Urothelium cell line (cell line): ENCODE results near the gene ACTN2.

Experiments
- DNase-seq: peaks from one replicate; pipeline ENCODE4 v3.0.0; 2011; ENCODE audit warnings: low spot score, mixed read lengths
- FAIRE-seq: peaks from 2 replicates; lab custom pipeline; 2011; peaks lifted over from hg19 to GRCh38; lab: Jason Lieb, UNC

Gene ACTN2

DNA sequence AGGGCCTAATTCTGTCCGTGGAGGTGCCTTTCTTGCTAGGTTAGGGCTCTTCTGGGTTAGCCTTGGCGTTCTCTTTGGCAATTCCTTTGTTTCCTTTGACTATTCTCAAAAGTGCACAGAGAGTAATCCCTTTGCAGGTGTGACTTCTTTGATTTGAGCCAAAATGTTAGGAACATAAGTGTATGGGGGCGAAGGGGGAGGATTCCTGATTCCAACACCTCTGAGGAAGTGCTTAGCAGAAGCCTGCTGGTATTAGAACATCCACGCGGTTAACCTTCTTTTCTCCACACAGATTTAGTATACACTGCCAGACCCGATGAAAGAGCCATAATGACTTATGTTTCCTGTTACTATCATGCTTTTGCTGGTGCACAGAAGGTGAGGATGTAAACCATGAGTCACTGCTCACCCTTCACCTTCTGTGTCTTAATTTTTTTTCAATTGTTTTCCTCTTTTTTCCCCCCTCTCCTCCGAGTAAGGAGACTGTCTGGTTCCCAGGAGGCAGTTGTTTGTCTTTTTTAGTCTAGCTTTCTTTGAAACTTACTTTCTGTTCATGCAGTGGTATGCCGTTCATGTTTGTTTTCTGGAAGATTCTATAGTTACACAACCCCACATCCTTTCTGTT, 48.0 kb downstream of the ACTN2 start:
- FAIRE-seq (no peak), DNase-seq (peak; percentile 9)

DNA sequence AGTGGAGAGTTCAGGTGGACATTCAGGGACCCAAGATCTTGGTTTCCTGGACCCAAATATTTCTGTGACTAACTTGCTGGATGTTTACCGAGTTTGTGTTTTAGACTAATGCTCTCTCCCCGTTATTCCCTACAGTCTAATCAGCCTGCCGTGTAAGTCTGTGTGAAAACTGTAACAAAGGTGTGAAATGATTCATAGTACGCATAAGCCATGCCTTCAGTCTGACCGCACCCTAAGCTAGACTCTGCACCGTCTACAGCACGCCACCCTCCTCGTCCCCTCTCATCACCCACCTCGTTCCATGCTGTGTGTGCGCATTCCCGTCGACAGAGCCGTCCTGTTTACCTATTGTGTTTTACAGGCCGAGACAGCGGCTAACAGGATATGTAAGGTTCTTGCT, 50.5 kb downstream of the ACTN2 start:
- FAIRE-seq (no peak), DNase-seq (no peak)

DNA sequence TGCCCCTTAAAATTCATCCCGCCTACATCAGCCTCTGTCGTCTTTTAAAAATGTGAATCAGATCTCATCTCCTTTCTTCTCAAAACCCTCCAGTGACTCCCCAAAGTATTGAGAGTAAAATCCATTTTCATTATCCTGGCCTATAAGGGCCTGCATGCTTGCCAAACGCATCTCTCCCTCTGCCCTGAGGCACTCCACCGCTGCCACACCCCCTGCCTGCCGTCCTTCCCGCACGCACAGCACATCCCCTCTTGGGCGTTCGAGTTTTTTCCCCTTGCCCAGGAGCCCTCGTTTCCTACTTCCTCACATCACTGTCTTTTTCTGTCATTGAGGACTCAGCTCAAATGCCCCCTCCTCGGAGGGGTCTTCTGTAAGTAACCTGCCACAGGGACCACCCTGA, 55.5 kb downstream of the ACTN2 start:
- DNase-seq (no peak), FAIRE-seq (no peak)

DNA sequence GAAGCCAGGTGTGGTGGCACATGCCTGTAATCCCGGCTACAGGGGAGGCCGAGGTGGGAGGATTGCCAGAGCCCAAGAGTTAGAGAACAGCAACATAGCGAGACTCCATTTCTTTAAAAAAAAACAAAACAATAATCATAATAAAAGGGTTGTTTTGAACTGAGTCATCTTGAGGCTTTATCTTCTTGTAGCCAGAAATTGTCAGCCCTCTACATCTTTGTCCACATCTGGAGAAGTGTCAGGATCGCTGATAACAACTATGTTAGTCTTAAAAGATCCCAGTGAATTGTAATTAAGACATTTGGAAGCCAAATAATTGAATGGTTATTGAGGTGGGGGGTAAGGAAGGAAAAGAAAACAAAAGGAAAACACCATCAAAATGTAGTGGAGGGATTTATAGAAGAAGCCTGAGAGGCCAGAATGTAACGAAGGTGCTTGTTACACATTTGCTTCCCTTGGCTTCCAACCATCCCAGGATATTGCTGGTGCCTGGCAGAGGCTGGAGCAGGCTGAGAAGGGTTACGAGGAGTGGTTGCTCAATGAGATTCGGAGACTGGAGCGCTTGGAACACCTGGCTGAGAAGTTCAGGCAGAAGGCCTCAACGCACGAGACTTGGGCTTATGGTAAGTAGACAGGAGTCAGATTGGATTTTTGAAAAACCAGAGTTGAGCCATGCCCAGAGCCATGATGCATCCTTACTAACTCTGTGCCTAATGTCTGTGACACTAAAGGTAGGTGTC, 56.3 kb downstream of the ACTN2 start:
- no peak for FAIRE-seq

DNA sequence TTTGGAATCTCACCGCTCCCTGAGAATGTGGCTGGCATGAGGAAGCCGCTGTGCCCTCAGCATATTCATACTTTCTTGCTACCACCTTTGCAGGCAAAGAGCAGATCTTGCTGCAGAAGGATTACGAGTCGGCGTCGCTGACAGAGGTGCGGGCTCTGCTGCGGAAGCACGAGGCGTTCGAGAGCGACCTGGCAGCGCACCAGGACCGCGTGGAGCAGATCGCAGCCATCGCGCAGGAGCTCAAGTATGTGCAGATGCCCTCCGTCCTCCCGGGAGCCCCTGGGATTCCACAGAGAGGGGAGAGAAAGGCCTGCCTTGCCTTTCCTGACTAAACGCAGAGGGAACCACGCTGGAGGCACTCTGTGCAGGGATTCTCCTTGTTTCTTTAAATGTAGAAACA, 58.2 kb downstream of the ACTN2 start:
- no peak for DNase-seq
- FAIRE-seq: no peak

More for the DNA sequence above, 56.3 kb downstream of the ACTN2 start:
- DNase-seq: no peak

DNA sequence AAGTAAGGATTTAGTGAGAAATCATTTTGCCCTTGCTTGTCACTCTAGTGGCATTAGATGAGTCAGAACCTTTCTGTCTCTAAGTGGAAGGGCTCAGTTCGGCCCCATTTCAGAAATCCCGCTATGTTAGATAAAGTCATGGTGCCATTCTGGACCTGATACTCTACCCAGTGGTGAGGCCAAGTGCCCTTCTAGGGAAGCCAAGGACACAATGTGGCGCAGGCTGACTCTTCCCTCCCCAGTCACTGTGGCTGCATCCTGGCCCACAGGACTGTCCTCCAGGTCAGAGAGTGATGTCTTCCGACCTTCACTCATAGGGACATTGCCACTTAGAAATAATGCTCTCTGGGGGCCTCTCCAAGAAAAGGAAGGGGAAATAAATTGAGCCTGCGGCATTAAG, 60.5 kb downstream of the ACTN2 start:
- FAIRE-seq: no peak
- DNase-seq: no peak

DNA sequence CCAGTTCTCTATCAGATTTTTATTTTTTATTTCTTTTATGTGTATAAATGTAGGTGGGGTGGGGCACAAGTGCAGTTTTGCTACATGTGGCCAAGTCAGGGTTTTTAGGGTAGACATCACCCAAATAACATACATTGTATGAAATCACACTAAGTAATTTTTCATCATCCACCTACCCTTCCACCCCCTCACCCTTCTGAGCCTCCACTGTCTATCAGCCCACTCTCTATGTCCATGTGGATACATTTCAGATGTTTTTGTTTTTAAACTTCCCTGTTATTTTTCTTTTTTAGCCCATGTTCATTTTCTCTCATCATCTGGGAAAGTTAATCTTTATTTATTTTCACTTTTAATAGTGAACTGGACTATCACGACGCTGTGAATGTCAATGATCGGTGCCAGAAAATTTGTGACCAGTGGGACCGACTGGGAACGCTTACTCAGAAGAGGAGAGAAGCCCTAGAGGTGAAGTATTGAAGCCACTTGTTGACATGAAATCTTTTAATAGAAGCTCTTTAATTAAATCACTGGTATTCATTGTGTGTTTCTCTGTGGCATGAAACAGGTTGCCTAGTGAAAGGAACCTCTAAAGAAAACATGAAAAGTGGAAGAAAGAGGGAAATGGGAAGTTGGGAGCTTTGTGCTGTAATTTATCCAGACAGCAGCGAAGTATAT, 61.1 kb downstream of the ACTN2 start:
- FAIRE-seq: no peak
- DNase-seq: no peak

DNA sequence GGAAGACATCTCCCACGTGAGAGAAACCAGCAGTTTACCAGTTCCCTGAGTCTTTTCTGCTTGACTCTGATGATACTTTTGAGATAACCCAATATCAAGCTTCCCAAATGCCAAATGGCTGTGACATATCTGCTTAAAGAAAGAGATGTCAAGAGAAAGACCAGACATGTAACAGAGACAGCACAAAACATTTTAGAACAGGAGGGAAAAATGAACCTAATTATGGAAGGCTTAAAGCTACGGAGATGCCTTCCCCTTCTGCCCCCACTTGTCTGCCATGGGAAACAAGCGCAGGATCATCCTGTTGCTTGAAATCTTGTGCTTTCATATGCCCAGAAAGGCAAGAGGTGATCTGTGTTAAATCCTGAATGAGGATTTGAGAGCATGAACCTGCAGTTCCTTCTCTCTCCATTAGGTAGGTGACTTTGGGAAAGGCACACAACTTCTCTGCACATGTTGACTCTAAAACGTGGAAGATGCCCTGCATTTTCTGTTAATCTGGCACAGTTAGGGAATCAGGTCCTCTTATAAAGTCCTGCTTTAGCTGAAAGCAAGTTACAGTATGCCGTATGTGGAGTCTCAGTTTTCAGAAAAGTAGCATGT, 62.1 kb downstream of the ACTN2 start:
- DNase-seq (no peak), FAIRE-seq (no peak)

DNA sequence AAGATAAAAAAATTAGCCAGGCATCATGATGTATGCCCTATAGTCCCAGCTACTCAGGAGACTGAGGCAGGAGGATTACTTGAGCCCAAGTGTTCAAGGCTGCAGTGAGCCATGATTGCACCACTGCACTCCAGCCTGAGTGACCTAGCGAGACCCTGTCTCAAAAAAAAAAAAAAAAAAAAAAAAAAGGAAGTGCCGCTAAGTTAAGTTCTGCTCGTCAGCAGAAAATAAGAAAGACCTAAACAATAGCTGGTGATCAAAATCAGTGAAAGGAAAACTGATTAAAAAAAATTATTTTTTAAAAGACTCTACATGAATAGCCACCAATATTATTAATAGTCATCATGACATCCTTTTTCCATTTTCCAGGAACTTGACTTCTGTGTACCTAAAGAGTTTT, 64.6 kb downstream of the ACTN2 start:
- no peak for DNase-seq
- no peak for FAIRE-seq

DNA sequence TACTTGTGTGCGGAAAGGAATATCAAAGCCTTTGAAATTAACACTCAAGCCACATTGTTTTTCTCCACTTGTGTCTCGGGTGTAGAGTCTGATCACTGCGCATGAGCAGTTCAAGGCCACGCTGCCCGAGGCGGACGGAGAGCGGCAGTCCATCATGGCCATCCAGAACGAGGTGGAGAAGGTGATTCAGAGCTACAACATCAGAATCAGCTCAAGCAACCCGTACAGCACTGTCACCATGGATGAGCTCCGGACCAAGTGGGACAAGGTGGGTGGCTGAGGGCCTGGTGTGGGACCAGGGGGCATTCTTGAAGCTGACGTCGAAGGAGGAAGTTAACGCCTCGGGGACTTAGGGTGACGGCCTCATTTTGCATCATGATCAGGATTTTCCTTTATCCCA, 65.1 kb downstream of the ACTN2 start:
- DNase-seq (no peak), FAIRE-seq (no peak)

DNA sequence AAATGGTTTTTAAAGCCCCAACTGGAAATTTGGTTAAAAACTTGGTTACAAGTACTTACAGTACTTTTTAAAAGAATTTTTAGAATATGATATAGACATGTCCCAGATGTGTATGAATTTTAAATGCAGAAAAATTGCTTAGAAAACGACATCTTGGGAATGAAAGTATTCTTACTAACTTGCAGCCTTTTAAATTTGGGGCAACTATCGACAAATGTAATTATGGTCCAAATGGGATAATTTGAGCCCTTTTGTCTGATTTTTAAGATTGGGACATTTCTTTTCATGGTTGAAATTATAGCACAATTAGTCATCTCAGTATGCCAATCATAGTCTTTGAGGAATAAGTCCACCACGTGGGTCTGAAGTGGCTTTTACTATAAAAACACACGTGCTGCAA, 65.6 kb downstream of the ACTN2 start:
- FAIRE-seq: no peak

DNA sequence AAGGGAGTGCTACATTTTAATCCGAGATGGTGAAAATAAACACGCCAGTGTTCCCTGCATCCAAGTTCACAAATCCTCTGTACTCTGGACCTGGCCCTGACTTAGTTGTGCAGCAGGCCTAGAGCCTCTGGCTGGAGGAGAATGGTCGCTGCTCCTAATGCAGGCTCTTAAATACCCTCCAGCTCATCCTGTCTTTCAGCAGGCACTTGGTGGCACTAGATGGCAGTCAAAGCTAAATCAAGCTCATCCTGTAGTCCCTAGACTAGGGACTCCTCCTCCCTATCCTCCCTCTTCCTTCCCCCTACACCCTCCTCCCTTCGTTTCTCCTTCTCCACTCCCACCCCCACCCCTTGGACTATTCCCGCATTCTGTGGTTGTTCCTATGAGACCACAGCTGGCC, 67.2 kb downstream of the ACTN2 start:
- peak; percentile 35 for DNase-seq
- FAIRE-seq: no peak

More for the DNA sequence above, 65.6 kb downstream of the ACTN2 start:
- no peak for DNase-seq

DNA sequence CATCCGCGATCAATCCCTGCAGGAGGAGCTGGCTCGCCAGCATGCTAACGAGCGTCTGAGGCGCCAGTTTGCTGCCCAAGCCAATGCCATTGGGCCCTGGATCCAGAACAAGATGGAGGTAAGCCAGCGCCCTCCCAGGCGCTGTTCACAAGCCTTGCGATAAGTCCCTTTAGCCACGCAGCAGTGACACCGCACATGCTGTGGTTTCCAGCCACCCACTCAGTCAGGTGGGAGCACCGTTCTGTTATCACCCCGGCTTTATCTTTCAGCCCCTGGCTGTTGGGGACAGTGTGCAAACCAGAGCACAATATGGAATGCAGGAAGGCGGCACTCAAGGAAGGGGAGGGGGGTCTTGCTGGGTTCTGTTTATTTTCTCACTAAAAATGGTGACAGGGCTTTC, 67.7 kb downstream of the ACTN2 start:
- FAIRE-seq: no peak

DNA sequence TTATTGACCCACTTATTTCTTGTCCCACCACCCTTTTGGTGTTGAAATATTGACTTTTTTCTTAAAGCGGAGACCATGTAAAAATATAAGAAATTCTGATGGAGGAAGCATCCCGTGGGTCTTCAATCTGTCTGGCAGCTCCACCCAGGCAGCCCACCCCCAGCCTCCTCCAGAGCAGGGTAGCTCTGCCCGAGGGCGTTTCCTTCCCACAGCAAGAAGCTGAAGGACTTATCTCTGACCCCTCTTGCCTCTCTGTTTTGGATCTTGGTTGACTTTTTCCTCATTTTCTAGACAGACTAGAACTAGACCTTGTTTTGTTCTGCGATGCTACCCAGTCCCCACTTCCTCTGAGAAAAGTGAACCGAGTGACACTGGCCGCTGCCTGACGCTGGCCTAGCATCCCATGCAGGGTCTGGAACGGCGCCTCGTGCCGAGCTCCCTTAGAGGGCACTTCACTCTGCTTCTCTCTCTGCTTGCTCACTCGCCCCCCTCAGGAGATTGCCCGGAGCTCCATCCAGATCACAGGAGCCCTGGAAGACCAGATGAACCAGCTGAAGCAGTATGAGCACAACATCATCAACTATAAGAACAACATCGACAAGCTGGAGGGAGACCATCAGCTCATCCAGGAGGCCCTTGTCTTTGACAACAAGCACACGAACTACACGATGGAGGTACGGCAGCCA, 68.4 kb downstream of the ACTN2 start:
- DNase-seq (no peak), FAIRE-seq (no peak)

More for the DNA sequence above, 67.7 kb downstream of the ACTN2 start:
- no peak for DNase-seq

DNA sequence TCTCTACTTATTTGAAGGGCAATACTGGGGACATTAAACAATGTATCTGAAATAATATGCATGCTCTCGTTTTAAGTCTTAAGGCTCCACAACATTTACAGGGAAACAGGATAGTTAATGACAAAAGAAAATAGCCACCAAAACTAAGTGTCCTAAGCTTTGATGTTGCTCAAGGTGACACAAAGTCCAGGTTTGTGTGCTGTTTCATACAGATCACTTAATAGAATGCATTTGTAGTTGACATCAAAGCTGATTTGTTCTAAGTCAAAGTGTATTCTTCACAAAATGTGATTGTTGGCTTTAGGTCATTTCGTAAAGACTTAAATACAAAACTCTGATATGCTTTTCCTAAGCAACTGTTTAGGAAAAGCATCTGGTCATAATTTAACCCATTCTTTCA, 71.3 kb downstream of the ACTN2 start:
- FAIRE-seq: no peak

DNA sequence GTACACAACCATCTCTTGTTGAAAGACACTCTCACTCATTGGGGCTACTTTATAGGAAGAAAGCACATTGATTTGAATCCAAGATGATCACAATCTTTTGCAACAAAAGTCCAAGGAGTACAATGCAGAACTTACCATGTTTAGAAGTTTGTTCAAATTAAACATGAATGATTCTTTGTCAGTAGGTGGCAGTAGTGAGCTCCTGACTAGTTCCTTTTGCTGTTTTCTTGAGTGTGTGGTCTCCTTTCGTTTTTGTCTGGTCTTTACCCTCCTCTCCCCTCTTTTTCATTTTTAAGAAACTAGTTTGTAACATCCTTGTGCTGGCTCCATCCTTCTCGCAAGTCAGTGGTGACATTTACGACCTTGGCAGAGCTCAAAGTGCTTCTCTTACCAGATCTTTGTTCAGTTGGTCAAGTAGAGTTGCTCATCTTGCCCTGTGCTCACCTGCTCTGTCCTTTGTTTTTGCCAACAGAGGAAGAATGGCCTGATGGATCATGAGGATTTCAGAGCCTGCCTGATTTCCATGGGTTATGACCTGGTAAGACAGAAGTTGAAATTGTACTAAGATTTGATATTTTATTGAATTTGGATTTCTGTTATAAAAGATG, 73.1 kb downstream of the ACTN2 start:
- FAIRE-seq: no peak
- peak; percentile 35 for DNase-seq

More for the DNA sequence above, 71.3 kb downstream of the ACTN2 start:
- no peak for DNase-seq

DNA sequence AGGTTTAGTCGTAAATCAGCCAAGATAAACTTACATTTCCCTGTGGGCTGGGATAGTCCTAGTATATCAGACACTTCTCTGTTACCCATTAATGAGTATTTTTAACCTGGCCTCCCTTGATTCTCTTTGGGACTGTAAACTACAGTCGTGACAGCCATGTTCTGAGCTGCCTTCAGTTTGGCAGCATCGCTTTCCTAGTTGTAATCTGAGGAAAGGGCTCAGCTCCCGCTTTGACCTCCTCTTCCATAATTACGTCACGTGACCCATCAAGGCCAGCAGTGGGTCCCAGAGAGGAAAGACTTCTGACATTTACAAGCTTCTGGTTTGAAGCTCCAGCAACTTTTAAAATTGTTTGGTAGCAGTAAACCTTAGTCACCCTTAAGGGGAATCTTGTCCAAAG, 74.2 kb downstream of the ACTN2 start:
- DNase-seq: no peak
- FAIRE-seq: no peak

DNA sequence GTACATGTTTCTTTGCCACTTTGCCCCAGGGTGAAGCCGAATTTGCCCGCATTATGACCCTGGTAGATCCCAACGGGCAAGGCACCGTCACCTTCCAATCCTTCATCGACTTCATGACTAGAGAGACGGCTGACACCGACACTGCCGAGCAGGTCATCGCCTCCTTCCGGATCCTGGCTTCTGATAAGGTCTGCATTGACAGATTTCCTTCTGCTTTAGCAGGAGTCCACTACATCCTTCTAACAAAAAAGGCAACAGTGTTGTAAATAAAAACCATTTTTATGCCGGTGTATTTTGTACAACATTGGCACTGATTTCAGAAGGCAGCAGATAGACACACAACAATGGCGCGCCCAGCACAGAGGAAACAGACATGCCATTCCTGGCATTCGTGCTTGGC, 74.7 kb downstream of the ACTN2 start:
- no peak for DNase-seq
- FAIRE-seq: no peak

DNA sequence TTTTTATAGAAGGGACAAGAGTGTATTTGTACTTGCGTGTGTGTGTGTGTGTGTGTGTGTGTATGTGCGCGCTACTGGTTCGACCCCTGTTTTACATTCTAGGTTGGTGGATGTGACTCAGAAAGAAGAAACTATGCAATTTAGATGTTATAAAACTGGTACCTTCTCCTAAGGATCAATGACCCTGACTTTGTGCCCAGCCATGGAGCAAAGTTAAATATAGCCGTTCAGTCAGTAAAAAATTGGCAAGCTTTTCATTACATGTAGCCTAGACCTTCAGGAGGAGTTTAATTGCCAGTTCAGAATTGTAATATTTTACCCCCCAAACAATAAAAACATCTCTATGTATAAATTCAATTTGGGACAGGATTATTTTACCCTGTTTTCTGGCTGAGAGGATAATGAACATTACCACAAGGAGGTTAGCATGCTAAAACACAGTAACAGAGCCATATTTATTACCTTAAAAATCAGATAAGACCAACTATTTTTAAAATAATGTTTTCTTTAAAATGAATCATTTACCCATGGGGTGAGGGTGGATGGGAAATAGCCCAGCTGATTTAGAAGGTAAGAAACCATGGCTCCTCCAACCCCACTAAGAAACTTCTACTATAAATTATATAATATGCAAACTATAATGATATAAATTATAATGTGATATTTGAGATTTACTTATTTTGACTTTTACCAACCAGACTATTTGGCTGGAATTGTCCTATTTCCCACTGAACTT, 75.3 kb downstream of the ACTN2 start:
- DNase-seq: no peak
- FAIRE-seq: no peak

DNA sequence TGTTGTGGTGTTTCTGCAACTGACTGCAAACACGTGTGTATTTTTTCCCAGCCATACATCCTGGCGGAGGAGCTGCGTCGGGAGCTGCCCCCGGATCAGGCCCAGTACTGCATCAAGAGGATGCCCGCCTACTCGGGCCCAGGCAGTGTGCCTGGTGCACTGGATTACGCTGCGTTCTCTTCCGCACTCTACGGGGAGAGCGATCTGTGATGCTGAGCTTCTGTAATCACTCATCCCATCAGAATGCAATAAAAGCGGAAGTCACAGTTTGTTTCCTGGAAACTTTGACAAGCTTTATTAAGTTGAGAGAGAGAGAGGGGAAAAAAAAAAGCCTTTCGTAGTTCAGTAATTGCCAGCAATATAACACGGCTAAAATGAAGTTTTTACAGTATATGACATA, 76.1 kb downstream of the ACTN2 start:
- no peak for DNase-seq
- FAIRE-seq: no peak
